HG03108 (cell line): ENCODE measurements around the gene S100A16.

Experiments
- ATAC-seq: cut with Tn5 transposase; IDR thresholded peaks from one replicate; pipeline ENCODE4 v1.9.1; 2021; ENCODE audit warnings: moderate library complexity; ENCODE audit not compliant: unreplicated experiment

Gene S100A16

DNA sequence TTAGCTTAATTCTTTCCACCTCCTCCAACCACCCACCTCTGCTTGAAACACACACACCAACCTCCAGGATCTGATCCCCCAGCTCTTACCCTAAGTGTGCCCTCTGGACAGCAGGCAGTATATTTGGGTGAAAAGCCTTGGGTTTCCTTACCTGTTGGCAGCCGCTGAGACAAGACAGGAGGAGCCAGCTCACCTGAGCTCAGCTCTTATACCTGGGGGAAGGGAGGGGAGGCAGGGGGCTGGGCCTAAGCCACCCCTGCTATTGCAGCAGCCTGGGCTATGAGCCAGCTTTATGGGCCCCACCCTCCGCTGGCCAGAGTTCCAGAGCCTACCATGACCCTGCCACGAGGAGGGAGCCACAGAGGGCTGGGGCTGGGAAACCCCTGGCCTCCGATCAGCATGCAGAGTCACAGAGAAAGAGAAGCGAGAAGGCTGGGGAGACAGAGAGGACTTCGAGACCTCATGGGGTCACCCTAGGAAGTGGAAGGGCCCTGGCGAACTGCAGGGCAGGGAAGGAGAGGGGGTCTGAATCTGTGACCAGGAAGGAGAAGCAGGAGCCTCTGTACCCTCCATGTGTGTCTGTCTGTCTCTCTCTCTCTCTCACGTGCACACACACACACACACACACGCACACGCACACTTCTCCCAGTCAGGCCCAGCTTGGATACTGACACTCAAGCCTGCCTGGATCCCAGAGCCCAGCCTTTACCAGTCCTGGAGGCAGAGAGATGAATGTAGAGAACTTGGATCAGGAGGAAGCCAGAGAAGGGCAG lies 3.4 kb upstream of the S100A16 start, which contains the start of gene S100A14:
Gene S100A14, minus strand, starts transcription at position 182 of the 773 bp plus-strand sequence. CDS start 467 bp downstream, outside the sequence.
- no peak for ATAC-seq

DNA sequence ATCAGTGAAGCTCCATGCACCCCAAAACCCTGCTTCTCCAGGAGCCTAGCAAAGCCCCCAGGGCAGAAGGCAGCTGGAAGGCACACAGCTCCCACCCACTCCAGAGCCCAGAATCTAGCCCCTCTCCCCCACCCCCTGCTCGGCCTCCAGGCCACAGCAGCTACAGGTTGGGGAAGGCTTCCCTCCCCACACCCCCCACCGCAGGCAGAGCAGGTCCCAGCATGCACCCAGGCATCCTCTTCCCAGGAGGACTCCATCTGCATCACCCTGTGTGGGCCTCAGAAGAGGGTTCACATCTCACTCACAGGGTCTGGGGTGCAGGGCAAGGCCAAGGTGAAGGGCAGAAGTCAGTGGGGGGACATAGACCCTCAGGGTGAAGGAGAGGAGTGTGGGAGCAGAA lies 2.5 kb upstream of the S100A16 start:
- ATAC-seq = no peak

DNA sequence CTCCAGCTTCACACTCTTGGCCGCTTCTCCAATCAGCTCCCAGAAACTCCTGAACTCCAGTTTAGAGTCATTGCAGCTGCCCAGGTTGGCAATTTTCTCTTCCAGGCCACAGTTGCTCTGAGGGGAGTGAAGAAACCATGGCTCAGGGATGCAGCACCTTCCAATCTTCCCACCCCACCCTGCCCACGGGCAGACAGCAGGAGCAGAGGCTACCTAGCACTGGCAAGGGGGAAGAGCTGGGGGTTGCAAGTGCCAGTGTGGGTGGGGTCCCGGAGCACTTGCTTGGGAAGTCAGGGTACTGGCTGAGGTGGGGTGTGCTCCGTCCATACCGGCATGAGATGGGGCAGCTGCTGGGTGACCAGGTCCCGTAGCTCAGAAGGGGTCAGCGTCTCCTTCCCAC lies 2.0 kb upstream of the S100A16 start:
- ATAC-seq = no peak

DNA sequence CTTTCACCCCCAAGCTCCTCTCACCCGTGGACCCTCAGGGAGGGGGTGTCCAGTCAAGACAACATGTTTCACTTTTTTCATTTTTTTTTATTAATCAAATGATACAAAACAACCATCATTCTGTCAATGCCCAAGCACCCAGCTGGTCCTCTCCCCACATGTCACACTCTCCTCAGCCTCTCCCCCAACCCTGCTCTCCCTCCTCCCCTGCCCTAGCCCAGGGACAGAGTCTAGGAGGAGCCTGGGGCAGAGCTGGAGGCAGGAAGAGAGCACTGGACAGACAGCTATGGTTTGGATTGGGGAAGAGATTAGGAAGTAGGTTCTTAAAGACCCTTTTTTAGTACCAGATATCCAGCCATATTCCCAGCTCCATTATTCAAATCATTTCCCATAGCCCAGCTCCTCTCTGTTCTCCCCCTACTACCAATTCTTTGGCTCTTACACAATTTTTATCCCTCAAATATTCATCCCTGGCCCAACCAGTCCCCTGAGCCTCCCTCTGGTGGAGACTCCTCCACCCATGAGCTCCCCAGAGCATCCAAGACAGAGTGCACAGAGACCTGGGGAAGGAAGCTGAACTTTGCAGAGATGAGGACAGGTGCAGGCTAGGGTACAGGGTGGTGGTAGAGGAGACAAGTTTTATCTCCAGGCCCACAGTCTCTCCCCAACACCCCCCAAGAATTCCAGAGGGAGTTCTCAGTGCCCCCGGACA lies 1.4 kb upstream of the S100A16 start:
- no peak for ATAC-seq

DNA sequence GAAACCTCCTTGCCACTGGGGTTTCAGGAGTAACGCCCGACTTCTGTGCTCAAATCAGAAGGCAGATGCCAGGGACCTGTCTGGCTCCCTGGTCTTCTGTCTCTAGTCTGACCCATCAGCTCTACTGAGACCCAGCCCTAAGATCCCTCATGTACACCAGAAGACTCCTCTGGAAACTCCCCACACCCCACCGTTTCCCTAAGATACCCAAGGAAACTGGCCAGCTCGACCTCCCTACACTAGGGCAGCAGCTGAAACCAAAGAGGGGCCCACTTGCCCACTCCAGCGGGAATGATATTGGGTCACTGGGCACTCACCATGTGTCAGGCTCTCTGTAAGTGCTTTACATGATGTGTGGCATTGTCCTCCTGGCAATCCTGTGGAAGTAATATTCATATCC lies 469 bp upstream of the S100A16 start:
- no peak for ATAC-seq

DNA sequence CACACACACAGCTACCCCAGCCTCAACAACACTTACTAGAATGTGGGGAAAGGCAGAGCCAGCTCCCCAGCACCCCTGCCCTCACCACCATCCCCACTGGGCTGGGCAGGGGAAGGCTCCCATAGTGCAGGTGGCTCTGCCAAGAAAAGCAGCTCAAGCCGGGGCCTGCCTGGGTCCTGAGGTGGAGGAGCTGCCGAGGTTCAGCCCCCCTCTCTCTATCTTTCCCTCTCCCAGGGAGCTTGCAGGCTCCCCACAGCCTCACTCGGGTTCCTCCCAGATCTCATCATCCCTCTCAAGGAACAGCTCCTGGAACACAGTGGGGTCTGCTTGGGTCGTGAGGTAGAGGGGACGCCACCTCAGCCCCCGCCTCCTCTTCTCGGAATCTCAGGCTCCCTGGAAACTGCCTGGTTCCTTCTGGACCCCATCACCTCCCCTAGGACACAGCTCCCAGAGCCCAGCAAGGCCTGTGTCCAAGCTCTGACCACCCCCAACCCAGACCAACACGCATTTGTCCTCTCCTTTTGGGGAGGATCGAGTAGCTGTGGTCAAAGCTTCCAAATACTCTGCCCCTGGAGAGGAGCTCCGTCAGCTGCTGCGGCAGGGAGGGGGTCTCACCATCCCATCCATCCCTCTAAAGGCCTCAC lies 704 bp downstream of the S100A16 start:
- ATAC-seq = no peak

DNA sequence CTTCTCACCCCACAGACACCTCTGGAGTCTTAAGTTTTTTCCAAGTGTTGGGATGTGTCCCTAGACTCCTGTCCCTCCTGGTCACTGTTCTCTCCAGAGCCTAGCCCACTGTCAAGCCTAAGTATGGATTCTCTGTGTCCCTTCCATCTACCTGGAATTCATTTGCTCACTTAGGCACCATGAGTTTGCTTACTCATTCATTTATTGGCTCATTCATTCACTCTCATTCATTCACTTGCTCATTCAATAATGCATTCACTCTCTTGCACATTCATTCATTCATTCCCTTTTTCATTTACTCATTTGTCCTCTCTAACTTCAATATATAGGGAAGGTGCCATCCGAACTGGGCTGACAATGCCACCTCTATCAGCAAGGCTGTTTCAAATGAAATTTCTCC lies 1.6 kb downstream of the S100A16 start:
- no peak for ATAC-seq

DNA sequence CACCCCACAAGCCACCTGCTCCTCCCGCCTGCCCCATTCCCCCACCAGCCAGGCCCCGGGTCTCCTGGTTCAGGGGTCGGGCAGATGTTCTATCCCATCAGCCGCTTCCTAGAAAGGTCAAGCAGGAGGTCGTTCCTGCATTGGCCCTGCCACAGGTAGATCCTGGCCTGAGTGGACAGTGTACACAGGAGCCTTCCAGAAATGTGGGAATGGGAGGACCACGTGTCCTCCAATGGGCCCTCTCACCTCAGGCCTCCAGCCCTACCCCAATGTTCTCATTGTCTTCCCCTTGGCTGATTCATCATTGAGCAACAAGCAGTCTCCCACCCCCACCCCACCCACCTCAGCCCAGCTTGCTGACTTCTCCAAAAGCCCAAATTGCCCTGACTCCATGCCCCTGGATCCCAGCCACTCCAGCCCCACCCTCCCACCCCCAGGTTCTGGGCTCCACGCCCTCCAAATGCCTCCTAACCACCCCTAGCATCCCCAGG lies 2.1 kb downstream of the S100A16 start:
- ATAC-seq = no peak

DNA sequence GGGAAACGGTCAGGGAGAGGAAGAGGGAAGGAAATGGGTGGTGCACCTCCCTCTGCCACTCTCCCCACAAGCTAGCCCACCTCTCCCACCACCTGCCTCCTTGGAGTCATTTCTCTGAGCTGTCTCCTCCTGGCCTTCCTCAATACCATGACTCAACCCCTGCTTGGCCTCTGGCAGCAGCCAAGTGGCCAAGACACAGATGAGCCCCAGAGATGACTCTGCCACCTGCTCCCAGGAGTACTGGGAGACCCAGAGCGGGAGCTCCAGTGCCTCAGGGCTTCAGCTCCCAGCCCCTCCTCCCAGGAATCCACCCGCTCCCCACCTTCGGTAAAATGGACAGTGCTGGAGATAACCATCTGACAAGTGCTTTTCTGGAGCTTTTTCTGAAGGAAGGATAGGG lies 2.6 kb downstream of the S100A16 start:
- ATAC-seq = no peak

DNA sequence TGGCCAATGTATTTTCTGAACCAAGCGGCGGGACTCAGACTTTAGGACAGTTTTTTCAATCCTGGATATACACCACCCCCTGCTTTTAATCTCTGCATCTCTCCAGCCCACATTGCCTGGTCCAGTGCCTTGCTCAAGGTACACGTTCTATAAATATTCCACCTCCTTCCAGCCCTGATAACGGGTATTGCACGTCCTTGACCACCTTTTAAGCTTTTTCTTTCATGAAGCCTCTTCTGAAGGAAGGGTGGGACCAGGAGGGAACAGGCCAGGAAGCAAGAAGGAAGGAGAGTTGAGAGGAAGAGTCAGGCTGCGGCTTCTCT lies 3.4 kb downstream of the S100A16 start:
- no peak for ATAC-seq

DNA sequence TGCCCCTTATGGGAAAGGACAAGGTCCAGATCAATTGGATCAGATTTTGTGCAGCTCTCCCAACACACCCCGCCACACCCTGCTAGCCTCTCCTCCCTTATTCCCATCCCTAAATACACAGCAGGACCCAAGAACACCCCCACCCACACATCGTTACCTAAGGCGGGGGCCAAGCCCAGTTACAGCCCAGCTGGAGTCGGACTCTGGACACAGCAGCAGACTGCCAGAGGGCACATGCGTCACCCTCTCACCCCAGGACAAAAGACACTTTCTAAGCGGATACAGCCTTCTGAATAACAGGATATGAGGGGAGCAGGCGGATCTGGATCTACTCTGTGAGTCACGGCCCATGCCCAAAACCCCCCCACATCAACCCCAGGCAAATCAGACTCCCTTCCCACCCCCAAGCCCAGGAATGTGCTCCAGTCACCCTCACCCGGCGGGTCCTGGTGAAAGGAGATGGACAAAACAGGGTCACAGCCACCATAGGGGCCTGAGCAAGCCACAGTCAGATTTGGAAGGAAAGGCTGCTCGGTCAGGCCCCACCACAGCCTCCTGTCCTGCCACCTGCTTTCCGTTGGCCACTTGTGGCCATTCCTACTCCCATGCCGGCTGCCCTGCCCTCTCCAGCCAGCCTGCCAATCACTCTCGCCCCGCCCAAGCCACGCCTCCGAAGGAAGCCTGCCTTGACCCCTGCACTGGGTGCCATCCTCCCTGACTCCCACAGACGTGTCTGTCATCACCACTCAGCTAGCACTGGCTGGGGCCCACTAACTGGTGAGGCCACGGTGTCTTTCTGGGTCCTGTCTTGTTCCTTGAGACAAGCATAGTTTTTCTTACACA lies 4.0 kb downstream of the S100A16 start:
- ATAC-seq = no peak

DNA sequence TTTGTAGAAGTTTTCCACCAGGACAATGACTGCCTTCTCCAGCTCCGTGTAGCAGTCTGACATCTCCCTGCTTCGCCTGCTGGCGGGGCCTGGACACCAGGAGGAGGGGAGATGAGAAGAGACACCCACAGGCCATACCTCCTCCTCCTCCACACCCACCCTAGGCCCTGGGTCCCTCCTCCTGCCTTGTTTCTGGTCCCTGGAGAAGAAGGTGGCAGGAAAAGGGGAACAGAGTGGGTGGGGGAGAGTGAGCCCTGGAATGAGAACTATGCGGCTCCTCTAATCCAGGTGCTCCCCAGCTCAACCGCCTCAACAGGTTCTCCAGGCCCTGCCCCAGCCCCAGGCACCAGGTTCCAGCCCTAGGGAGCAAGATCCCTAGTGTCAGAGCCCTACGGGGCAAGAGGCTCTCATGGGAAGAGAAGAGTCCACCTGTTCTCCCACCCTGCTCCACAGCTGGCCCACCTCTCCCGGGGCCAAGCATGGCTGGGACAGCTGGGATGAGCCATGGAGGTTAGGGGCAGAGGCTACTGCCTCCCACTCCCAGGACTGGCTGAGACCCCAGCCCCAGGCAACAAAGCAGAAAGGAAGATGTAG lies 4.8 kb downstream of the S100A16 start:
- ATAC-seq = no peak

DNA sequence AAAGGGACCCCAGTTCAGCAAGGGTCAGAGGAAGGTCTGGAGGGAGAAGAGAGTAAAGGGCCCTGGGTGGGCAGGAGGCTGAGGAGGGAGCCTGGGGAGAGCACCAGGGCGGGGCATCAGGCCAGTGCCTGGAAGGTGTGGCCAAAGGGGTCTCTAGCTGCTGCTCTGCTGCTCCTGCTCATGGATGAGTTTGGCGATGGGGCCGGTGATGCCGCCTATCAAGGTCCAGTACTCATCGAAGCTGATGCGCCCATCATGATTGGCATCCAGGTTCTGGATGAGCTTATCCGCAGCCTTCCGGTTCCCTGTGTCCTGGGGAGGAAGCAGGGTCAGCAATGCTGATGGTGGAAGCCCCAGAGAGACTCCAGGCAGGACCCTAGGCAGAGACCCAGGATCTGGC lies 5.6 kb downstream of the S100A16 start:
- no peak for ATAC-seq

DNA sequence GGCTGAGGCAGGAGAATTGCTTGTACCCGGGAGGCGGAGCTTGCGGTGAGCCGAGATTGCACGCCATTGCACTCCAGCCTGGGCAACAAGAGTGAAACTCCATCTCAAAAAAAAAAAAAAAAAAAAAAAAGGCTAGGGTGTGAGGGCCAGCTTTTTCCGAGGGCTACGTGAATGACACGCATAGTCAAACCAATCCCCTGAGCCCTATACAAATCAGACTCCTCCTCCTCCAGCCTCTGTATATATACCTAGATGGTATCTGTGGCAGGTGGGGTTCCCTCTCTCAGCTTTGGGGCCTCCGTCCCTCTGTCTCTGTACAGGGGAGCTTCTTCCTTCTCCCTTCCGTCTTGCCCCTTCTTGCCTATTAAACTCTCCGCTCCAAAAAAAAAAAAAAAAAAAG lies 6.7 kb downstream of the S100A16 start:
- no peak for ATAC-seq

DNA sequence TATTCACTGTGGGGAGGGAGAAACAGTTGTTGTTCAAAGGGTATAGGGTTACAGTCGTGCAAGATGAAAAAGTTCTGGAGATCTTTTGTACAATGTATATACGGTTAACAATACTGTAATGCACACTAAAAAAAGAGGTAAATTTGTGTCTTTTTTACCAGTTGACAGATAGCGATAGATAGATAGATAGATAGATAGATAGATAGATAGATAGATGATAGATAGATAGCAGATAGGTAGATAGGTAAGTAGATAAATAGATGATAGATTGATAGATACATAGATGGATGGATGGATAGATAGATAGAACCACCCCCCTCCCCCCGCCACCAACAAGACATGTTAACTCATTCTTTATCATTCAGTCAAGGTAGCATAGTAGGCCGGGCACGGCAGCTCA lies 10.2 kb downstream of the S100A16 start:
- no peak for ATAC-seq

DNA sequence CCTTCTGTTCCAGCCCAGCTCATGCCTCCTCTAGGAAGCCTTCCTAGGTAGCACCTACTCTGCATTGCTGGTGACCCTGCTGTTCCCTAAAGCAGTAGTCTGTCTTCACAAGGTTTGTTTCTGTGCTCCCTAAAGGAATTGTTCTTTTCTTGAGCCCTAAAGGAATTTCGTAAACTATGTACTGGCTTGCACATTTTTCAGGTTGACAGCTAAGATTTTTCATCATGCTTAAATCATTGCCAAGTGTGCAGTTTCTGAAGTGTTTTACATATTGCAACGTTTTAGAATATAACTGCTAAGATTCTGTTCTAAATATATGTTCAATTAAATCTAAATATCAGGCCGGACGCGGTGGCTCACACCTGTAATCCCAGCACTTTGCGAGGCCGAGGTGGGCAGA lies 13.1 kb downstream of the S100A16 start:
- ATAC-seq = no peak

DNA sequence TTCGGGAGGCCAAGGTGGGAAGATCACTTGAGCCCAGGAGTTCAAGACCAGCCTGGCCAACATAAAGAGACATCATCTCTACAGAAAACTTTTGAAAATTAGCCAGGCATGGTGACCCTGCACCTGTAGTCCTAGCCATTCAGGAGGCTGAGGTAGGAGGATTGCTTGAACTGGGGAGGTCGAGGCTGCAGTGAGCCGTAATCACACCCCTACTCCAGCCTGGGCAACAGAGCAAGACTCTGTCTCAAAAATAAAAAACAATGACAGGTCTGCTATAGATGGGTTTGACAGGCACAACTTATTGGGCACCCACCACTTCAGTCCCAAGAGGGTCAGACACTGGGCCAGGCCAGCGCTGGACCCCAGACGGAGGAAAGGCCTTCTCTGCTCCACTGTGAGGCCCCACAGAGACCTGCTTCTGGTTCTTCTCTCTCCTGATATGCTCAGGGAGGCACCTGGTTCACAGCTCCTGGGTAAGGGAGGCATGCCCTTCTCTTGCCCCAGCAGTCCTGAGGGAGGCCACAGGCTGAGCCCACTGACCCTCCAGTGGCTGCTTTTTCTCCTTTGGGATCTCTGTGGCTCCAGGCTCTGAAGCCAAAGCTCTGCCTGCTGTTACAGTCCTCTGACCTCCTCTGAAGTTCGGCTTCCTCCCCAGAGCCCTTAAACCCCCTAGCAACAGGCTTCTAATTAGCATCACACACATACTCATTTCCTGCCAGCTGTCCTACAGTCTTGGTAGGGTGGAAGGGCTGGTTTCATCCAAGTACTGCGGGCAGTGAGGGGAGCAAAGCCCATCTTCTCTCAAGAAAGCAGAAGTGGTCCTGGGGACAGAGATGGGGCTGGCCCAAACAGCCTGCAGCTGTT lies 14.4 kb downstream of the S100A16 start:
- ATAC-seq = peak; percentile 98

DNA sequence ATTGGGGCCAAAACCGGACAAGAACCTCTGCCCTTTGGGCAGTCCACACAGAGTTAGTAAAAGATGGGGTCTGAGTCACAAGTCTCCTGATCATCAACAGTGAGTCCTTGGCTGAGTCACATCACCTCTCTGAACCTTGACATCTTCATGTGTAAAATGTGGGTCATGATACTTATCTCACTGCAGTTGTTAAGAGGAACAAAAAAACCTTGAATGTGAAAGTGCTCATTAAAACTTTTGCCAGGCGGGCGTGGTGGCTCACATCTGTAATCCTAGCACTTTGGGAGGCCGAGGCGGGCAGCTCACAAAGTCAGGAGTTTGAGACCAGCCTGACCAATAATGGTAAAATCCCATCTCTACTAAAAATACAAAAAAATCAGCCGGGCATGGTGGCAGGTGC lies 15.7 kb downstream of the S100A16 start:
- no peak for ATAC-seq

DNA sequence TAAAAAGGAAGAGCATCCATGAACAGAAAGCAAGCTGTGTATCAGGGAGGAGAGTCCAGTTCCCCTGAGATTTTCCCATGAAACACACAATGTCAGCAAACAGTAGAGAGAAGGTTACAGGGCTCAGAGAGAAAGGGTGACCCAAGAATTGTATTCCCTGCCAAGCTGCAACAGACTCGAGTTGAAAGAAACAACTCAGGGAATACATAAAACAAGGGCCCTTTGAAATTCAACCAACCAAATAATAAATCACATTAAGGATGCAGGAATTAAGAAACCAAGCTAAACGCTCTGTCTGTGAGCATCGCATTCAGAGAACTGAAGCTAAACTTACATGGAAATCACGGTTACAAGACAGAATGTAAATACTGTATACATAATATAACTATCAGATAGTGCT lies 20.2 kb downstream of the S100A16 start:
- ATAC-seq = no peak

DNA sequence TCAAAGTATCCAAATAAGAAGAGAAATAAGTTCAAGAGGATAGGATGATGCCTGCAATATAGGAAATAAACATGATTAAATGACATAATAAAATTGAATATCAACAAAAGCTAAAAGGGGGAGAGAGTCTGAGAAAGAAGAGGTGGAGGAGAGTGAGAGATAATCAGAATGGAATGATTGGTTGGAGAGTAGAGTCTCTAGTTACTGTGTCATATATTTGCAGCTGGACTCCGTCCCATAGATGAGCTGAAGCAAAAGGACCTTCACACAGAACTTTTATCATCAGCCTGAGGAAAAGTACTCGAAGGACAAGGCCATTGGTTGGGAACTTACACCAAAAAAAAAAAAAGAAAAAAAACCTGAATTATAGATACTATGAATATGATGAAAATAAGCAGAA lies 24.5 kb downstream of the S100A16 start:
- no peak for ATAC-seq
